Glutamatergic neuron (in vitro differentiated cells): ENCODE results near the gene ALG14. TPM values are rescaled to one million over a fixed set of nuclear protein-coding genes. Genes with fewer than 3 reads are reported as not detected.

Experiments
- DNase-seq: peaks from one replicate; pipeline ENCODE4 v3.0.0; 2022
- H3K27ac Mint-ChIP-seq: one replicate; pipeline ENCODE4 v1.8.0; 2020; ENCODE audit warnings: mild to moderate bottlenecking, mixed read lengths, inconsistent platforms; ENCODE audit not compliant: unreplicated experiment
- H3K27me3 Mint-ChIP-seq: one replicate; pipeline ENCODE4 v1.8.0; 2020; ENCODE audit warnings: mild to moderate bottlenecking, moderate library complexity, mixed read lengths, inconsistent platforms; ENCODE audit not compliant: unreplicated experiment
- H3K36me3 Mint-ChIP-seq: one replicate; pipeline ENCODE4 v1.8.0; 2020; ENCODE audit warnings: mild to moderate bottlenecking, mixed read lengths, inconsistent platforms; ENCODE audit not compliant: unreplicated experiment
- H3K4me1 Mint-ChIP-seq: one replicate; pipeline ENCODE4 v1.8.0; 2020; ENCODE audit warnings: mild to moderate bottlenecking, low read depth, mixed read lengths, inconsistent platforms; ENCODE audit not compliant: unreplicated experiment
- H3K4me3 Mint-ChIP-seq: one replicate; pipeline ENCODE4 v1.8.0; 2020; ENCODE audit warnings: mild to moderate bottlenecking, mixed read lengths, inconsistent platforms; ENCODE audit not compliant: unreplicated experiment
- H3K9me3 Mint-ChIP-seq: one replicate; pipeline ENCODE4 v1.8.0; 2020; ENCODE audit warnings: mild to moderate bottlenecking, moderate library complexity, mixed read lengths, inconsistent platforms; ENCODE audit not compliant: unreplicated experiment
- CTCF ChIP-seq: fragments of 200-600 bp; sonication (generic); IDR thresholded peaks from one replicate; pipeline ENCODE4 v1.5.0; 2021; ENCODE audit not compliant: partially characterized antibody, unreplicated experiment
- total RNA-seq: library from RNA; stranded (reverse); fragmentation: NEBNext Ultra II Directional; extraction: Animal tissue kit (Norgen Biotek cat#: 25700); gene quantifications from one replicate; pipeline ENCODE4 v1.2.1, GENCODE V29; 2021; ENCODE audit not compliant: unreplicated experiment

Gene ALG14
- total RNA-seq, 1 donor from 2014 or later, result 4.7 TPM

GRCh38 chr1:94993931-94994645 lies 78.7 kb downstream of the ALG14 start:
- Mint-ChIP-seq H3K27ac (no peak overlapping the region), H3K4me1 (peaks cover 8% of the 10 kb centered on the region), H3K27me3 (no peaks in the 10 kb centered on the region), H3K9me3 (peaks cover 2% of the 10 kb centered on the region), H3K36me3 (no peaks in the 10 kb centered on the region), H3K4me3 (no peak overlapping the region)
- DNase-seq, result no peak
- no peak for TF ChIP-seq CTCF

GRCh38 chr1:94992863-94993563 lies 79.7 kb downstream of the ALG14 start:
- no peak for DNase-seq
- no peak overlapping the region for H3K4me3 Mint-ChIP-seq
- peaks cover 3% of the 10 kb centered on the region for H3K27me3 Mint-ChIP-seq
- peaks cover 8% of the 10 kb centered on the region for H3K4me1 Mint-ChIP-seq
- no peaks in the 10 kb centered on the region for H3K36me3 Mint-ChIP-seq
- H3K27ac Mint-ChIP-seq, result no peak overlapping the region
- peaks cover 2% of the 10 kb centered on the region for H3K9me3 Mint-ChIP-seq
- no peak for TF ChIP-seq CTCF

- no peak overlapping the region for H3K27ac Mint-ChIP-seq
- peaks cover 3% of the 10 kb centered on the region for H3K27me3 Mint-ChIP-seq
- no peaks in the 10 kb centered on the region for H3K36me3 Mint-ChIP-seq
- H3K9me3 Mint-ChIP-seq, result peaks cover 2% of the 10 kb centered on the region
- no peak for DNase-seq
- H3K4me1 Mint-ChIP-seq, result peaks cover 8% of the 10 kb centered on the region
- no peak overlapping the region for H3K4me3 Mint-ChIP-seq
- TF ChIP-seq CTCF, result no peak
Measured at GRCh38 chr1:94992161-94992560, 80.6 kb downstream of the ALG14 start.

- DNase-seq, result no peak
- H3K9me3 Mint-ChIP-seq, result no peaks in the 10 kb centered on the region
- TF ChIP-seq CTCF, result no peak
- H3K4me1 Mint-ChIP-seq, result peaks cover 8% of the 10 kb centered on the region
- no peak overlapping the region for H3K4me3 Mint-ChIP-seq
- H3K36me3 Mint-ChIP-seq, result no peaks in the 10 kb centered on the region
- peaks cover 3% of the 10 kb centered on the region for H3K27me3 Mint-ChIP-seq
- H3K27ac Mint-ChIP-seq, result no peak overlapping the region
Measured at GRCh38 chr1:94989911-94990473, 82.8 kb downstream of the ALG14 start.

GRCh38 chr1:94989398-94989797 lies 83.4 kb downstream of the ALG14 start:
- Mint-ChIP-seq H3K27me3 (peaks cover 3% of the 10 kb centered on the region), H3K9me3 (no peaks in the 10 kb centered on the region), H3K4me3 (no peak overlapping the region), H3K27ac (no peak overlapping the region), H3K36me3 (no peaks in the 10 kb centered on the region), H3K4me1 (peaks cover 8% of the 10 kb centered on the region)
- no peak for TF ChIP-seq CTCF
- no peak for DNase-seq
